ENCODE measurements around the gene DPYD.

DPYD gene

DNA sequence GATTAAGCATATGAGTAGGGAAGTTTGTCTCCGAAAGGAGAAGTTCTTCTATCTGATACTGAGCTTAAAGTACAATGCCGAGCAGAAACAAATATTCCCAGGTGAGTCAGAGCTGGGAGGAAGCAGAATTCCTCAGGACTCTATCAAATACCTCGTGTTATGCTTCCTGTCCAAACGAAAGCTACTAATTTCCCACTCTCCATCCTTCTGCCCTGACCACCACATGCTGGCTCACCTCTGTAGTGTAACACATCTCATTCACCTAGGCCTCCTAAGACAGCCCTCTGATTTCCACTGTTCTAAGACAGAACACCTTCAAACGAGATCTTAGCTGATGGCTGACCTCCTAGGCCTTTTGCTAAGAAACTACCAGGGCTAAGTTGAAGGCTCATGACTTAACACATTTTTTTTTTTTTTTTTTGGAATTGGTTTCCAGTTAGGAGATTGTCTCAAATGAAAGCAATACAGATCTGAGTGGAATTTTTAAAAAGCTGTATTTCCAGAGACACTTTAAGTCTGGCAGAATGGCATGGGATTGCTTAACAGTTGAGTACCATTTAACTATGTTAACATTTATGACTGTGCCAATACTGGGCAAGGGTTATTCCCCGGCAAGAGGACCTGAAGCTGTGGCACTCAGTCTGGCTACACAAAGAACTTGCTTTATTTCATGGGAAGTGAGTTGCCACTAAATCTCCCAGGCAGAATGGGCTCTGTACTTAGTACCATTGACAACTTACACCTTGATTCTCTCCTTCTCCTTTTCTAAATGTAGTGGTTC is 583.4 kb downstream of the DPYD start:
- Mint-ChIP-seq H3K27ac (no peak overlapping the region), H3K9me3 (no peaks in the 10 kb centered on the region), H3K36me3 (ENCODE audit: insufficient read depth) (peaks cover 2% of the 10 kb centered on the region), H3K4me1 (ENCODE audit: low read depth in 2 of 2) (no peaks in the 10 kb centered on the region), H3K4me3 (no peak overlapping the region), H3K27me3 (no peaks in the 10 kb centered on the region)
- DNase-seq (no peak), ATAC-seq (replicated peaks) (no peak)

GRCh38 chr1:97334454-97334853 is 586.4 kb downstream of the DPYD start:
- DNase-seq (no peak), ATAC-seq (replicated peaks) (no peak)
- no peaks in the 10 kb centered on the region for H3K9me3 Mint-ChIP-seq
- H3K27ac Mint-ChIP-seq, result no peak overlapping the region
- H3K36me3 Mint-ChIP-seq (ENCODE audit: insufficient read depth), result no peaks in the 10 kb centered on the region
- H3K27me3 Mint-ChIP-seq, result no peaks in the 10 kb centered on the region
- no peaks in the 10 kb centered on the region for H3K4me1 Mint-ChIP-seq (ENCODE audit: low read depth in 2 of 2)
- no peak overlapping the region for H3K4me3 Mint-ChIP-seq

GRCh38 chr1:97332716-97333115 is 588.1 kb downstream of the DPYD start:
- H3K4me3 Mint-ChIP-seq, result no peak overlapping the region
- no peaks in the 10 kb centered on the region for H3K27me3 Mint-ChIP-seq
- H3K36me3 Mint-ChIP-seq (ENCODE audit: insufficient read depth), result no peaks in the 10 kb centered on the region
- H3K27ac Mint-ChIP-seq, result no peak overlapping the region
- no peak for DNase-seq
- no peaks in the 10 kb centered on the region for H3K4me1 Mint-ChIP-seq (ENCODE audit: low read depth in 2 of 2)
- H3K9me3 Mint-ChIP-seq, result no peaks in the 10 kb centered on the region
- ATAC-seq (replicated peaks), result no peak

DNA sequence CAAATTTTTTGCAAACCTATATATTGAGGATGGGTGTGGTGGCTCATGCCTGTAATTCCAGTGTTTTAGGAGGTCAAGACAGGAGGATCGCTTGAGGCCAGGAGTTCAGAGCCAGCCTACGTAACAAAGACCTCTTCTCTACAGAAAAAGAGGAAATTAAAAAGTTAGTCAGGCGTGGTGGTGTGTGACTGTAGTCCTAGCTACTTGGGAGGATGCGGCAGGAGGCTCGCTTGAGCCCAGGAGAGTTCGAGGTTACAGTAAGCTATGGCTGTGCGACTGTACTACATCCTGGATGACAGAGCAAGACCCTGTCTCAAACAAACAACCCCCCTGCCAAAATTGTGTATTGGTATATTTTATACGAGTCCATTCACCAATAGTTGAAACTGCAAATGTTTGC is 589.7 kb downstream of the DPYD start:
- no peak overlapping the region for H3K4me3 Mint-ChIP-seq
- H3K9me3 Mint-ChIP-seq, result no peaks in the 10 kb centered on the region
- H3K27ac Mint-ChIP-seq, result no peak overlapping the region
- DNase-seq, result no peak
- no peaks in the 10 kb centered on the region for H3K36me3 Mint-ChIP-seq (ENCODE audit: insufficient read depth)
- no peak for ATAC-seq (replicated peaks)
- H3K27me3 Mint-ChIP-seq, result no peaks in the 10 kb centered on the region
- no peaks in the 10 kb centered on the region for H3K4me1 Mint-ChIP-seq (ENCODE audit: low read depth in 2 of 2)

GRCh38 chr1:97314685-97315084 is 606.1 kb downstream of the DPYD start:
- no peaks in the 10 kb centered on the region for H3K36me3 Mint-ChIP-seq (ENCODE audit: insufficient read depth)
- H3K4me3 Mint-ChIP-seq, result no peak overlapping the region
- no peaks in the 10 kb centered on the region for H3K9me3 Mint-ChIP-seq
- DNase-seq (no peak), ATAC-seq (replicated peaks) (no peak)
- H3K4me1 Mint-ChIP-seq (ENCODE audit: low read depth in 2 of 2), result peaks cover 0 to 2% of the 10 kb centered on the region in 2 donors
- H3K27ac Mint-ChIP-seq, result no peak overlapping the region
- H3K27me3 Mint-ChIP-seq, result no peaks in the 10 kb centered on the region

- Mint-ChIP-seq H3K4me3 (no peak overlapping the region), H3K27ac (no peak overlapping the region), H3K4me1 (ENCODE audit: low read depth in 2 of 2) (peaks cover 0 to 2% of the 10 kb centered on the region in 2 donors), H3K27me3 (no peaks in the 10 kb centered on the region), H3K36me3 (ENCODE audit: insufficient read depth) (peaks cover 10% of the 10 kb centered on the region), H3K9me3 (no peaks in the 10 kb centered on the region)
- DNase-seq (no peak), ATAC-seq (replicated peaks) (no peak)
Measured at GRCh38 chr1:97308131-97308530, 612.7 kb downstream of the DPYD start.

DNA sequence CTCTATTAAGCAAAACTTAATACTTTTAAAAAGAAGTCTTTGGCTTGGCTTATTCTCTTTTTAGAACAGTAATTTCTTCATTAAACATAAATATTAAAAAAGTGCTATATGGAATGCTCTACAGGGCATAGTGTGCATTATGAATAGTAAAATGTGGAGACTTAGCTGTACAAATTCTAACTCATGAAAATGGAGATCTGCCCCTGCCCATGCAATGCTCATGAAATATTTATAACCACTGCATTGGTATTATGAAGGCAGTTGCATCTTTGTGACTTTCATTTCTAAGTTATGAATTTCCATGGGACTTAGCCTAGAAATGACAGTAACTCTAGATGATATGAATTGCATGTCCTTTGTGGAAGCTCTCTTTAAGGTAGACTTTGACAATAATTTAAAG is 613.3 kb downstream of the DPYD start:
- Mint-ChIP-seq H3K4me1 (ENCODE audit: low read depth in 2 of 2) (peaks cover 0 to 2% of the 10 kb centered on the region in 2 donors), H3K27ac (no peak overlapping the region), H3K36me3 (ENCODE audit: insufficient read depth) (peaks cover 10% of the 10 kb centered on the region), H3K27me3 (no peaks in the 10 kb centered on the region), H3K9me3 (no peaks in the 10 kb centered on the region), H3K4me3 (no peak overlapping the region)
- ATAC-seq (replicated peaks) (no peak), DNase-seq (no peak)

DNA sequence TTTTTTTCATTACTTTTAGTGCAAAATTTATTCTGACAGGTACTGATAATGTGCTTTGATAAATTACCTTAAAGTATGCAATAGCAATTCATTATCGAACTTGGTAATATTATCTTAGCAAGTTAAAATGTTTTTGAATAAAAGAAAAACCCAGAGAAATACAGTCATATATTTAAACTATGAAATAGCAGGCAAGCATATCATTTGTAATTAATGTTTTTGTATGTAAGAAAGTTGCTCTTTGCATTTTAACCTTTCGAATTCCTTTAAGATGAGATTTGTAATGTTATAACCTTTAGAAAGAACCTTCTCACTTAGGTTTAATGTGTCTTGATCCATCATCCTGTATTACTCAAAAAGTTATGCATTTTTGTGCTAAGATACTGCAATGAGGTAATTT is 613.7 kb downstream of the DPYD start:
- no peak overlapping the region for H3K4me3 Mint-ChIP-seq
- no peaks in the 10 kb centered on the region for H3K9me3 Mint-ChIP-seq
- DNase-seq (no peak), ATAC-seq (replicated peaks) (no peak)
- no peaks in the 10 kb centered on the region for H3K27me3 Mint-ChIP-seq
- H3K27ac Mint-ChIP-seq, result no peak overlapping the region
- H3K36me3 Mint-ChIP-seq (ENCODE audit: insufficient read depth), result peaks cover 10% of the 10 kb centered on the region
- peaks cover 0 to 2% of the 10 kb centered on the region in 2 donors for H3K4me1 Mint-ChIP-seq (ENCODE audit: low read depth in 2 of 2)

- H3K27me3 Mint-ChIP-seq, result no peaks in the 10 kb centered on the region
- H3K36me3 Mint-ChIP-seq (ENCODE audit: insufficient read depth), result peaks cover 13% of the 10 kb centered on the region
- H3K9me3 Mint-ChIP-seq, result no peaks in the 10 kb centered on the region
- ATAC-seq (replicated peaks) (no peak), DNase-seq (no peak)
- H3K4me3 Mint-ChIP-seq, result no peak overlapping the region
- peaks cover 0 to 2% of the 10 kb centered on the region in 2 donors for H3K4me1 Mint-ChIP-seq (ENCODE audit: low read depth in 2 of 2)
- H3K27ac Mint-ChIP-seq, result no peak overlapping the region
Measured at GRCh38 chr1:97306504-97306903, 614.3 kb downstream of the DPYD start.

- Mint-ChIP-seq H3K27ac (no peak overlapping the region), H3K36me3 (ENCODE audit: insufficient read depth) (peaks cover 13% of the 10 kb centered on the region)
- ATAC-seq (replicated peaks), result no peak
Measured at GRCh38 chr1:97304366-97304765, 616.5 kb downstream of the DPYD start.

GRCh38 chr1:97298966-97299365 is 621.9 kb downstream of the DPYD start:
- peaks cover 3% of the 10 kb centered on the region for H3K36me3 Mint-ChIP-seq (ENCODE audit: insufficient read depth)
- no peak for DNase-seq
- H3K27me3 Mint-ChIP-seq, result no peaks in the 10 kb centered on the region
- H3K4me3 Mint-ChIP-seq, result no peak overlapping the region
- H3K9me3 Mint-ChIP-seq, result no peaks in the 10 kb centered on the region
- no peaks in the 10 kb centered on the region for H3K4me1 Mint-ChIP-seq (ENCODE audit: low read depth in 2 of 2)
- H3K27ac Mint-ChIP-seq, result no peak overlapping the region
- no peak for ATAC-seq (replicated peaks)

More at GRCh38 chr1:97304366-97304765, 616.5 kb downstream of the DPYD start:
- DNase-seq, result no peak
- Mint-ChIP-seq H3K27me3 (no peaks in the 10 kb centered on the region), H3K4me1 (ENCODE audit: low read depth in 2 of 2) (no peaks in the 10 kb centered on the region), H3K9me3 (no peaks in the 10 kb centered on the region), H3K4me3 (no peak overlapping the region)

- Mint-ChIP-seq H3K9me3 (no peaks in the 10 kb centered on the region), H3K36me3 (ENCODE audit: insufficient read depth) (peaks cover 7% of the 10 kb centered on the region), H3K4me3 (no peak overlapping the region), H3K27me3 (no peaks in the 10 kb centered on the region), H3K27ac (no peak overlapping the region), H3K4me1 (ENCODE audit: low read depth in 2 of 2) (no peaks in the 10 kb centered on the region)
- no peak for ATAC-seq (replicated peaks)
- DNase-seq, result no peak
Measured at GRCh38 chr1:97297611-97298010, 623.2 kb downstream of the DPYD start.

DNA sequence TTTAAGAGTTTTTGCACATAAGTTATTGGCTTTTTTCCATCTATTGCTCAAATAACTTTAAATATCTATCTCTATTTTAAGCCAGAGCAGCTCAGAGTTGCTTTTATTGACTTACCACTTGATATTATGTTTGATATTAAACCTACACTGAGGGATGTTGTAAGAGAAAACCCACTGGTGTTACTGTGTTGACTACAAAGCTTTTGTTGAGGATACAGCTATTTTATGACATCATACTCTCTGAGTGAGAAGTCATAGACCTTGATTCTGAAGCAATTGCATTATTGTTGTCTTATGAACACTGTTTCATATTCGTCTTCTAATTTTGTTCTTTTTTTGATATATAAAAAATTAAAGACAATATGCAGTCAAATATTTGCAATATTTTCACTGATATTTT is 638.9 kb downstream of the DPYD start:
- Mint-ChIP-seq H3K9me3 (peaks cover 3 to 6% of the 10 kb centered on the region in 2 donors), H3K36me3 (ENCODE audit: insufficient read depth) (no peaks in the 10 kb centered on the region), H3K4me1 (ENCODE audit: low read depth in 2 of 2) (peaks cover 0 to 8% of the 10 kb centered on the region in 2 donors), H3K27ac (no peak overlapping the region), H3K4me3 (no peak overlapping the region), H3K27me3 (no peaks in the 10 kb centered on the region)
- DNase-seq (no peak), ATAC-seq (replicated peaks) (no peak)

GRCh38 chr1:97277891-97278654 is 642.8 kb downstream of the DPYD start:
- Mint-ChIP-seq H3K4me3 (no peak overlapping the region), H3K27ac (no peak overlapping the region), H3K4me1 (ENCODE audit: low read depth in 2 of 2) (peaks cover 0 to 8% of the 10 kb centered on the region in 2 donors), H3K9me3 (no peaks in the 10 kb centered on the region), H3K36me3 (ENCODE audit: insufficient read depth) (no peaks in the 10 kb centered on the region), H3K27me3 (no peaks in the 10 kb centered on the region)
- ATAC-seq (replicated peaks), result no peak
- DNase-seq, result no peak
